Activated T-cell treated with anti-CD3 and anti-CD28 coated beads, Interleukin-2, amount 50 U/mL, for 72 hours (primary cell): ENCODE data around the gene PLIN4. TPM values are rescaled to one million over a fixed set of nuclear protein-coding genes. Genes with fewer than 3 reads are reported as not detected.
"Not testable (repeated sequence)": the region's sequence is repeated elsewhere in the genome, so short reads cannot be mapped to it uniquely, and the experiment has no call there.

ENCODE experiments used
- ATAC-seq, 2 donors: fragments of 150-1000 bp; cut with Tn5 transposase; replicated peaks in 1 of 2; 2 replicates each; pipeline ENCODE4 v1.10.0; 2021; ENCODE audit warnings: moderate library complexity in 2 of 2, mild to moderate bottlenecking in 1 of 2
- DNase-seq, 2 donors: peaks; one replicate each; pipeline ENCODE4 v3.0.0; 2021 to 2022; ENCODE audit warnings: mixed read lengths in 1 of 2
- H3K27ac Mint-ChIP-seq: one replicate; pipeline ENCODE4 v1.8.0; 2022; ENCODE audit warnings: mild to moderate bottlenecking, moderate library complexity, mixed read lengths
- H3K27me3 Mint-ChIP-seq: one replicate; pipeline ENCODE4 v1.8.0; 2022; ENCODE audit warnings: low read depth, mixed read lengths
- H3K36me3 Mint-ChIP-seq, 2 donors: one replicate each; pipeline ENCODE4 v1.8.0; 2022; ENCODE audit warnings: mixed read lengths in 2 of 2, mild to moderate bottlenecking in 1 of 2; ENCODE audit not compliant: insufficient read depth in 2 of 2
- H3K4me1 Mint-ChIP-seq: one replicate; pipeline ENCODE4 v1.8.0; 2022; ENCODE audit warnings: low read depth, mixed read lengths
- H3K4me3 Mint-ChIP-seq, 2 donors: one replicate each; pipeline ENCODE4 v1.8.0; 2022; ENCODE audit warnings: mild to moderate bottlenecking in 2 of 2, mixed read lengths in 2 of 2, moderate library complexity in 2 of 2
- H3K9me3 Mint-ChIP-seq, 2 donors: one replicate each; pipeline ENCODE4 v1.8.0; 2022; ENCODE audit warnings: mixed read lengths in 2 of 2
- total RNA-seq, 2 donors: library from RNA; stranded (reverse); gene quantifications; one replicate each; pipeline ENCODE4 v1.2.3, GENCODE V29; 2022

The PLIN4 gene
- total RNA-seq, 2 donors from 2014 or later: 0.05 to 0.12 TPM

GRCh38 chr19:4539693-4540581 lies 21.7 kb upstream of the PLIN4 start, which contains the start of gene LRG1:
LRG1 (minus strand) TSS chr19:4540036; CDS start chr19:4540013, 23 bp downstream.
- Mint-ChIP-seq H3K4me1 (peaks cover 22% of the 10 kb centered on the region), H3K36me3 (peaks cover 1 to 4% of the 10 kb centered on the region in 2 donors), H3K27me3 (peaks cover 6% of the 10 kb centered on the region), H3K9me3 (peaks cover 1 to 2% of the 10 kb centered on the region in 2 donors), H3K4me3 (peak within 1 kb of the TSS; percentile 41 to 69), H3K27ac (peak within 1 kb of the TSS; percentile 45)
- DNase-seq: peak; percentile 28 to 41
- peak; percentile 24 to 64 for ATAC-seq

DNA sequence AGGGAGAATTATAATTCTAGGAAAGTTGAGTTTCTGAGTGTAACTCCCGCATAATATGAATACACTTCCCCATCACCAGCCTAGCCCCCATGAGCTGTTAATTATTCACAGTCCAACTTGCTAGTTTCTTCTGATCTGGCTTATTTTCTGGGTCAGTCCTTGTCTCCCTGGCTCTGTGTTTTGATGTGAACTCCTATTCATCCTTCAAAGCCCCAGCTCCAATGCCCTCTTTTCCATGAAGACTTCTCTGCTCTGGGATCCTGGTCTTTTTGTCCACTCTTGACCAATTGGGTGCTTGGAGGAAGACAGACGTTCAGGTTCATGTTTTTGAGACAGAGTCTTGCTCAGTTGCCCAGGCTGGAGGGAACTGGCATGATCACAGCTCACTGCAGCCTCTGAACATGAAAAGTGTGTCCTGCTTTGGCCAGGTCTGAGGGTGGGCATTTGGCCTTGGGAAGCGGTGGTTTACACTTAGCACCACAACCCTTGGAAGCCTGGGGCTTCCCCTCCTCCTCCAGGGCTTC lies 20.9 kb upstream of the PLIN4 start:
- Mint-ChIP-seq H3K27me3 (peaks cover 6% of the 10 kb centered on the region), H3K36me3 (peaks cover 1 to 4% of the 10 kb centered on the region in 2 donors), H3K9me3 (peaks cover 1 to 2% of the 10 kb centered on the region in 2 donors), H3K27ac (no peak overlapping the region), H3K4me1 (peaks cover 22% of the 10 kb centered on the region), H3K4me3 (peak overlapping the region; percentile 41 to 69)
- DNase-seq (no peak), ATAC-seq (no peak)

- no peak for ATAC-seq
- H3K36me3 Mint-ChIP-seq: peaks cover 1 to 4% of the 10 kb centered on the region in 2 donors
- no peak overlapping the region for H3K27ac Mint-ChIP-seq
- peaks cover 1 to 2% of the 10 kb centered on the region in 2 donors for H3K9me3 Mint-ChIP-seq
- no peak overlapping the region for H3K4me3 Mint-ChIP-seq
- peaks cover 9% of the 10 kb centered on the region for H3K27me3 Mint-ChIP-seq
- H3K4me1 Mint-ChIP-seq: peaks cover 22% of the 10 kb centered on the region
- no peak for DNase-seq
These were observed 20.3 kb upstream of the PLIN4 start for GRCh38 chr19:4538601-4538954.

DNA sequence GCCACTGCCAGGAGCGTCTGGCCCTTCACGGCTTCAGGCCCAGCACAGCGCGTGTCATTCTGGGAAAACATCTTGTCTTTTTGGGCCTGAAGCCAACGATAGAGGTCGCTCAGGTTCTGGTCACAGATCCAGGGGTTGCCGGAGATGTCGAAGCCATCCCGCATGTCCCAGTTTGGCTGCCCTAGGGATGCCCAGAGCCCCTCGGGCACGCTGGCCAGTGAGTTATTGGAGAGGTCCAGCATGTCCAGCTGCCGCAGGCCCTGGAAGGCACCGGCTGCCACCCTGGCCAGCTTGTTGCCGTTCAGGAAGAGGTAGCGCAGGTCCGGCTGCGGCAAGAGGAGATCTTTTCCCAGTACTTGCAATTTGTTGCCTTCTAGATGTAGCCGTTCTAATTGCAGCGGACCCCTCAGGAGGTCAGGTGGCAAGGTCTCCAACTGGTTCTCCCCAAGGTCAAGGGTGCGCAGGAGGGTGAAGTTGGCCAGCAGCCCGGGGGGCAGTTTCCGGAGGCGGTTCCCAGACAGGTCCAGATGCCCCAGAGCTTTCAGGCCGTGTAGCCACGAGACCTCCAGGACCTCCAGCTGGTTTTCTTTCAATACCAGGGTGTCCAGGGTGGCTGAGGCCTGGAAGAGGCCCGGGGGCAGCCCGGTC lies 19.8 kb upstream of the PLIN4 start:
- Mint-ChIP-seq H3K36me3 (peaks cover 1 to 4% of the 10 kb centered on the region in 2 donors), H3K4me3 (no peak overlapping the region), H3K27me3 (peaks cover 14% of the 10 kb centered on the region), H3K27ac (no peak overlapping the region), H3K9me3 (peaks cover 1 to 2% of the 10 kb centered on the region in 2 donors), H3K4me1 (peaks cover 22% of the 10 kb centered on the region)
- DNase-seq (no peak), ATAC-seq (no peak)

DNA sequence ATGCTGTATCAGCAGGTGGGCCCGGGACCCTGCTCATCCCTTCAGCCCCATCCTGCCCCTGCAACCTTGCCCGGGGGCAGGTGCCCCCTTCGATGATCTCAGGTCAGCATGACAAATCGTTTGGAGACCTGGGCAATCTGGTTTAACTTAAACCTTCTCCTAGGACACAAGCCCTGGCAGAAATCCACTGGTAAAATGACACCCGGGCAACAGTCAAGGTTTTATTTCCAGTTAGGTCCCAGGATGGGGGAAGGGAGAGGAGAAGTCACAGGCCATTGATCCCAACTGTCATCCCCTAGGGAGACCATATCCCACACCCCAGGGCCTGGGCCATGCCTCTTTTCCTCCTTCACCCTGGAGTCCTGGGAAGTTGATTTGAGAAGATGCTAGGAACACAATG lies 18.5 kb upstream of the PLIN4 start:
- H3K27ac Mint-ChIP-seq: no peak overlapping the region
- H3K36me3 Mint-ChIP-seq: peaks cover 1 to 4% of the 10 kb centered on the region in 2 donors
- no peak overlapping the region for H3K4me3 Mint-ChIP-seq
- peaks cover 1 to 2% of the 10 kb centered on the region in 2 donors for H3K9me3 Mint-ChIP-seq
- peaks cover 14% of the 10 kb centered on the region for H3K27me3 Mint-ChIP-seq
- DNase-seq (no peak), ATAC-seq (no peak)
- H3K4me1 Mint-ChIP-seq: peaks cover 22% of the 10 kb centered on the region

DNA sequence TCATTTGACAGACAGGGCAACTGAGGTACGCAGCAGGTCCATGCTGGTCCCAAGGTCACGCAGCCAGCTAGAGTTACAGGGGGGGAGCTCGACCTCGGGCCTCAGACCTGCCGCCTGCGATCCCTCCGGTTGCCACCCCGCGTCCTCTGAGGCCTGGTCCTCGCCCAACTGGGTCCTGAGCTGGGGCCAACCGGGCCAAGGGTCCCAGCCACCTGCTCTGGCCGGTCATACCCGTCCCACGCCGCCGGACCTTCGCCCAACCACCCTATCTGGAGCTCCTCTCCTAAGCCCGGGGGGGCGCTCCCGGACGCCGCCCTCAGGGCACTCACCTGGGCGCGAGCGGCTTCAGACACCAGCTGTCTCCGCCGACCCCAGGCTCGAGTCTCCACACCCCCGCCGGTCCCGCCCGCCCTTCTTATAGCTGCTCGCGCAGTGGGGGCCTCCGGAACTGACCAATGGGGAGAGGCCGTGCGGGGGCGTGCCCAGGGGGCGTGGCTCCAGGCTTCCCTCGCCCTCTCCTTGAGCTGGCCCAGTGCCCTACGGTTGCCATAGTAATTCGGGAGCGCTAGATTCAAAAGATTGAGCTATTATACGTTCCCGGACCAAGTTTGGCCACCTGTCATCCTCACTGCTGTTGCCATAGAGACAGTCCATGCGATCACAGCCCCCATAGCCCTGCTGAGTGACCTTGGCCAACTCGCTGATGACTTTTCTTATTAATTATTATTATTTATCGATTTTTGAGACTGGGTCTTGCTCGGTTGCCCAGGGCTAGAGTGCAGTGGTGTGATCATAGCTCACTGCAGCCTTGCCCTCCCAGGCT lies 16.8 kb upstream of the PLIN4 start, which contains the start of gene PLIN5:
TSS of gene PLIN5 (minus strand) at position 389 of the 823 bp plus-strand sequence. CDS start 1,150 bp downstream, outside the sequence.
- H3K36me3 Mint-ChIP-seq: no peaks in the 10 kb centered on the region
- ATAC-seq (peak; percentile 63), DNase-seq (peak; percentile 54 to 58)
- peak within 1 kb of the TSS in 1 of 2 donors; percentile 4 for H3K4me3 Mint-ChIP-seq
- H3K27ac Mint-ChIP-seq: no peak within 1 kb of the TSS
- H3K4me1 Mint-ChIP-seq: peaks cover 19% of the 10 kb centered on the region
- H3K27me3 Mint-ChIP-seq: peaks cover 14% of the 10 kb centered on the region
- H3K9me3 Mint-ChIP-seq: no peaks in the 10 kb centered on the region

DNA sequence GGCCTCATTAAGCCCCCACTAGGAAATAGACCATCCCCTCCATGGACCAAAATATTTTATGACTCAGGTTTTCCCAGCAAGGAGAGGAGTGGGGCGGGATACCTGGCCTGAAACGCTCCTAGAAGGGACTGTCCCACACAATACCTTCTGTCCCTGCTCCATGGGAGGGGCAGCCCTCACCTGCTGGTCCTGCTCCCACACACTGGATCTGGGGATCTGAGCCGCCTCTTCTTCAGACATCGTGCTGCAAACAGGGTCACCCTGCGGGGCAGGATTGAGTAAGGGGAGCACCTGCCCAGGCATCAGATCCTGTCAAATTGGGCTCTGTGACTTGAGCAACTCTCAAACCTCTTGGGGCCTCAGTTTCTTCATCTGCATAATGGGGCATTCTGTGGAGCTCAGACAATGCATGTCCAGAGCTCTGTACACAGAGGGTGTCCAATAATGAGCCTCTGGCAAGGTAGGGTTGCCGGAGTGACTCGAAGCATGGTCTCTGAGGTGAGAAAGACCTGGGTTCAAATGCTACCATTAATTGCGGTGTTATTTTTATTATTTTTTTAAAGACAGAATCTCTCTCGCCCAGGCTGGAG lies 15.6 kb upstream of the PLIN4 start:
- no peak overlapping the region for H3K27ac Mint-ChIP-seq
- peaks cover 14% of the 10 kb centered on the region for H3K27me3 Mint-ChIP-seq
- no peaks in the 10 kb centered on the region for H3K9me3 Mint-ChIP-seq
- peaks cover 8% of the 10 kb centered on the region for H3K4me1 Mint-ChIP-seq
- DNase-seq: no peak
- no peak for ATAC-seq
- H3K4me3 Mint-ChIP-seq: no peak overlapping the region
- H3K36me3 Mint-ChIP-seq: no peaks in the 10 kb centered on the region

- Mint-ChIP-seq H3K36me3 (no peaks in the 10 kb centered on the region), H3K27me3 (peaks cover 14% of the 10 kb centered on the region), H3K27ac (no peak overlapping the region), H3K4me3 (no peak overlapping the region), H3K4me1 (peaks cover 7% of the 10 kb centered on the region), H3K9me3 (no peaks in the 10 kb centered on the region)
- DNase-seq (no peak), ATAC-seq (no peak)
These were observed 15.0 kb upstream of the PLIN4 start for GRCh38 chr19:4533334-4533733.

DNA sequence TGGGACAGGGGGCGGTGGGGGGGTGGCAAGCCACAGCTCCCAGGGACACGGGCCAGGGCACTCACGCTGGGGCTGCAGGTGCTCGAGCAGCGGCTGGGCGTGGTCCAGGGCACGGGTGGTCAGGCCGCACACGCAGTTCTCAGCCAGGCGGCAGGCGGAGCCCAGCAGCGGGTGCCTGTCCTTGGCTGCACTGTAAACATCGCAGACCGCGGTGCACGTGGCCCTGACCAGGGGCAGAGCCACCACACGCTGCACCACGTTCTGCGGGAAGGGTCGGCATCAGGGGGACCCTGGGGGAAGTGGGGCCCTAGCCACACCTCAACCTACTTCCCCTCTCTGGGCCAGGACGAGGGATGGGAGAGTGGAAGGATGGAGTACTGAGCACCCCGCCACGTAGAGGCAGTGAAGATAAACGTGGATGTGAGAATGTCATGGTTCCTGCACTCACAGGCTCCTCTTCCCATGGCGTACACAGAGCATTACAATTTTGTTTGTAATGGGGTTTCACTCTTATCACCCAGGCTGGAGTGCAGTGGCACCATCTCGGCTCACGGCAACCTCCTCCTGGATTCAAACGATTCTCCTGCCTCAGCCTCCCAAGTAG lies 13.4 kb upstream of the PLIN4 start:
- H3K4me3 Mint-ChIP-seq: no peak overlapping the region
- DNase-seq (no peak), ATAC-seq (no peak)
- H3K27me3 Mint-ChIP-seq: peaks cover 14% of the 10 kb centered on the region
- no peaks in the 10 kb centered on the region for H3K36me3 Mint-ChIP-seq
- H3K9me3 Mint-ChIP-seq: no peaks in the 10 kb centered on the region
- peaks cover 7% of the 10 kb centered on the region for H3K4me1 Mint-ChIP-seq
- H3K27ac Mint-ChIP-seq: no peak overlapping the region

DNA sequence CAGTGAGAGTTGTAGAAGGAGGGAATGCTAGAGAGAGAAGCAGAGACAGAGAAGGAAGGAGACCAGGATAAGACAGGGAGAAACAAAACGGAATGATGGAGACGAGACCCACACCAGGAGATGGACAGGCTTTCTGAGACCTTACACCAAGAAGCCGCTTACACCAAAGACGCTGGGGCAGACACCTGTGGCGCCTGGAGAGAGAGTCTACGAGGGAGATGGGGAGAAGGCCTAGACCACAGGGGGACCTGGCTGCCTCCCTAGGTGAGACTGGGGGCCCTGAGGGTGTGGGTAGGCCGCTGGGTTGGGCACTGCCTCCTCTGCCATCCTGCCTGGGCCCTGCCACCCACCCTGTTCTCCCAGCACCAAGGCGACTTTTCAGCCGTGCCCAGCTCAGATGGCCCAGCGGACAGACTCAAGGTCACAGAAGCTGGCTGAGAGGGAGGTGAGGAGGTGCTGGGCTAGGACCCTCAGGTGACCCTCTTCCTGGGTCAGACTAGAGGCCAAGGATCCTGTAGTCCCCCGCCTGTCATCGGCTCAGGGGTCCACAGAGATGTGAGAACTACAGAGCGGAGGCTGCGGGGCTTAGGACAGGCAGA lies 11.7 kb upstream of the PLIN4 start:
- peaks cover 8% of the 10 kb centered on the region for H3K27me3 Mint-ChIP-seq
- no peaks in the 10 kb centered on the region for H3K36me3 Mint-ChIP-seq
- H3K4me1 Mint-ChIP-seq: no peaks in the 10 kb centered on the region
- no peak overlapping the region for H3K4me3 Mint-ChIP-seq
- DNase-seq (no peak), ATAC-seq (no peak)
- H3K27ac Mint-ChIP-seq: no peak overlapping the region
- H3K9me3 Mint-ChIP-seq: no peaks in the 10 kb centered on the region

DNA sequence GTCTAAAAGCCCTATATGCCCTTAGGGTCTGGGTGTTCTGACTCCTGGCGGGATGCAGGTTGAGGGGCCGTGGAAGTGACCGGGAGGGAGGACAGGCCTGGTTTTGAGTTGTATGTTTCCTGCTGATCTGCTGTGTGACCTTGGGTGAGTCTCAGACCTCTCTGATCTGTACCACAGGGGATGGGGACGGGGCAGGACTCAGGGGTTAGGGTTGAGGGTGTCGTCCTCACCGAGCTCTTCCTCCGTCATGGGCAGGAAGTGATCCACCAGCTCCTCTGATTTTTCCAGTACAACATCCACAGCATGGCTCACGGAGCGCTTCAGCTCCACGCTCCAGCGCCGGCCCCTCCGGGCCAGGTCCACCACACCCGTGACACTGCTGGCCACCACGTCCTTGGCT lies 10.6 kb upstream of the PLIN4 start:
- Mint-ChIP-seq H3K27ac (no peak overlapping the region), H3K4me3 (no peak overlapping the region), H3K36me3 (no peaks in the 10 kb centered on the region), H3K27me3 (peaks cover 8% of the 10 kb centered on the region), H3K4me1 (no peaks in the 10 kb centered on the region), H3K9me3 (no peaks in the 10 kb centered on the region)
- DNase-seq (no peak), ATAC-seq (no peak)

- H3K27me3 Mint-ChIP-seq, H3K4me3 Mint-ChIP-seq, ATAC-seq, DNase-seq, H3K9me3 Mint-ChIP-seq, H3K27ac Mint-ChIP-seq, H3K36me3 Mint-ChIP-seq, H3K4me1 Mint-ChIP-seq: not testable (repeated sequence)
These were observed 9.1 kb upstream of the PLIN4 start for GRCh38 chr19:4527377-4527776.
